SK-N-MC (cell line): ENCODE results near the gene SEMG1.

ENCODE experiments used
- EZH2 ChIP-seq: fragments of 200-600 bp; sonication (generic); IDR thresholded peaks from one replicate; pipeline ENCODE4 v1.6.1; 2017; ENCODE audit warnings: antibody characterized with exemption
- POLR2AphosphoS5 ChIP-seq: IDR thresholded peaks from 2 replicates; pipeline ENCODE4 v1.6.1; 2012; ENCODE audit warnings: mild to moderate bottlenecking, low read depth, low read length, borderline replicate concordance

GRCh38 chr20:45238139-45238538 lies 31.3 kb downstream of the SEMG1 start:
- TF ChIP-seq POLR2AphosphoS5: no peak
- no peak for TF ChIP-seq EZH2
